Stimulated activated CD4-positive, alpha-beta T cell treated with anti-CD3 and anti-CD28 coated beads, Interleukin-4, amount 100 ng/mL, for 48 hours (primary cell): Measurements from ENCODE around the gene LRFN4.
"Not testable (repeated sequence)": the region's sequence is repeated elsewhere in the genome, so short reads cannot be mapped to it uniquely, and the experiment has no call there.

Experiments
- DNase-seq, 2 donors: peaks; one replicate each; pipeline ENCODE4 v3.0.0-alpha.2; 2020; ENCODE audit warnings: low read depth in 2 of 2

LRFN4 gene

DNA sequence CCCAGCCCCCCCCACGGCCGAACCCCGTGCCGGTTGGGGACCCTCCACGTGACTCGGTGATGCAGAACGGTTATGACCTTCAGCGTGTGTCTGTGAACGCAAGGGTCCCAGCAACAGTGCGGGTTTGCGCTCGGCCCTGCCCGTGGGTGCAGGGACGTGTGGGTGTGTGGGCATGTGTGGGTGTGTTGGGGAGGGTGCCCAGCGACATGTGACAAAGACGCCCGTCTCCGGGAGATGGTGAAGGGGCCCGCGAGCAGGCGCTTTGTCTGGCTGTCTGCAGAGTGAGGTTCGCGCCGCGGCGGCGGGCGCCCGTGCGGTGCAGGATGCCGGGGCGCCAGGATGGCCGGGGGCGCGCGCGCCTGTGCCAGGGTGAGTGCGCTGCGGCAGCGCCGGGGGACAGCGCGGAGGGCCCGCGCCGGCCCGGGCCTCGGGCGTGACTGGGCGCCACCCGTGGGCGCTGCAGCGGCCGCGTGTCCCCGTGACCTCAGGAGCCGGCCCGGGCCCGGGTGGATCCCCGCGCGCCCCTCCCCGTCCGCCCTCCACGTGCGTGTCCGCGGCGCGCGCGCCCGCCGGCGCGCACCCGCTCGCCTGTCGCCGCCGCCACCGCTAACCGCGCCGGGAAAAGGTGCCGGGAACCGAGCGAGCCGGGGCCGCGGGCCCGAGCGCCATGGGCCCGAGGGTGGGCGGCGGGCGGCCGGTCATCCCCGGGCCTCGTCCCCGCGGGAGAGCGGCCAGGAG lies at the start of gene LRFN4:
TSS of gene LRFN4 (plus strand) at position 569 of the 738 bp plus-strand sequence. CDS start 681 bp downstream, outside the sequence.
- DNase-seq, result peak; percentile 16 to 35

DNA sequence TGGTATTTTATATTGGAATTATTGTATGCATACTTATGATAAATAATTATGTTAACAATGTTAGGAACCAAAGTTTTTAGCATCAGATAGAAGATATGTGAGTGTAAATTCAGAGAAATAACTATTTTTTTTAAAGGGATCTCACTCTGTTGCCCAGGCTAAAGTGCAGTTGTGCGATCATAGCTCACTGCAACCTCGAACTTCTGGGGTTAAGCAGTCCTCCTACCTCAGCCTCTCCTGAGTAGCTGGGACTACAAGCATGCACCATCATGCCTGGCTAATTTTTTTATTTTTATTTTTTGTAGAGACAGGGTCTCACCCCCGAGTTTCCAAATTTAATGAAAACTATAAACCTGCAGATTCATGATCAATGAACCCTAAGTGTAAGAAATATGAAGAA lies 47.3 kb upstream of the LRFN4 start:
- DNase-seq, result no peak

DNA sequence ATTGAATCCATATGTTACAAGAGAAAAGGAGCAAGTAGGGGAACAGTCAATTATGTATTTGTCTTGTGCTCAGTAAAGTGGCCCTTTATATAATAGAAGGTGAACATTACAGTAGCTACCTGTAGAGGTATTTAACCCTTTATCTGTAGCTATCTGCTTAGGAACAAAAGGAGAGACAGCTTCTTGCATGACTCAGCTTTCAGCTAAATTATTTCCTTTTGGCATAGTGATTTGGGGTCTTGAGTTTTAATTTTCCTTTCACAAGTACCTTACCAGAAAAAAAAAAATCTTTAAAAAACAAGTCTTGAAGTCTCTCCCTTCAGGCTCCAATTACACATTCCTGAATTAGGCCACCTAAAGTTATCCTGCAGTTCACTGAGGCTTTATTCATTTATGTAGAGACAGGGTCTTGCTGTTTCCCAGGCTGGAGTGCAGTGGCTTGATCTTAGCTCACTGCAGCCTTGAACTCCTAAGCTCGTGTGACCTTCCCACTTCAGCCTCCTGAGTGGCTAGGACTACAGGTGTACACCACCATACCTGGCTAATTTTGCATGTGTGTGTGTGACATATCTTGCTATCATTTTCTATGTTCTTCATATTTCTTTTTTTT lies 46.2 kb upstream of the LRFN4 start:
- no peak for DNase-seq

DNA sequence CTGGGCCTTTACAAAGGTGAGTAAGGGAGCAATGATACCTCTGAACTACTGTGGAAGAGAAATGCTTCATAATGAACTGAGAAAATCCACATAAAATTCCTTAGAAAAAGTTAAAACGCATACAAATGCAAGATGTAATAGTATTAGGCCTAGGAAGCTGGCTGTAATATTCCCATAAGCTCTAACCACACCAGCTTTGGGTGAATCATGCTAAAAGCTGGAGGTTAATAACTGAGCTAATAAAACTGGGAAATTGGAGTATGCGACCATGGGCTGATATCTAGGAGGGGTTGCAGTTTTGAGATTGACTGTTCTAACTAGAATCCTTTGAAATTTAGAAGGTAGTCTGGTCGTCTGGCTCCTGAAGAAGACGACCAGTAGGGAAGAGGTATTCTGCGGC lies 42.2 kb upstream of the LRFN4 start:
- no peak for DNase-seq

DNA sequence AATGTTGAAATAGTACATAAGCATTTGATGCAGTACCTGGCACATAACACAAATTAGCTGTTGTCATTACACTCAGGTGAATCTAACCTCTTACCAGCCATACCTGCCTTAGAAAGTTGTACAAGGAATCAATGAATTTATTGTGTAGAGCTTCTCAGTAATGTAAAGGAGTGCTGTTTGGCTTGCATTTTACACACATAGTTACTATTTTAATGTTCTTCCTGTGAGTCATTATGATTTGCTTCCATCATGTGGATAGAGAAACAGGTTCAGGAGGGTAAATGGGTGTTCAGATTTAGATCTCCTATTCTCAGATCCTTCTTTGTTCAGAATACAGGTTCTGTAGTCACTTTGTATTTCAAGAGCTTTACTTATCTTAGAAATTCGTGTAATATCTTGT lies 41.2 kb upstream of the LRFN4 start:
- no peak for DNase-seq

DNA sequence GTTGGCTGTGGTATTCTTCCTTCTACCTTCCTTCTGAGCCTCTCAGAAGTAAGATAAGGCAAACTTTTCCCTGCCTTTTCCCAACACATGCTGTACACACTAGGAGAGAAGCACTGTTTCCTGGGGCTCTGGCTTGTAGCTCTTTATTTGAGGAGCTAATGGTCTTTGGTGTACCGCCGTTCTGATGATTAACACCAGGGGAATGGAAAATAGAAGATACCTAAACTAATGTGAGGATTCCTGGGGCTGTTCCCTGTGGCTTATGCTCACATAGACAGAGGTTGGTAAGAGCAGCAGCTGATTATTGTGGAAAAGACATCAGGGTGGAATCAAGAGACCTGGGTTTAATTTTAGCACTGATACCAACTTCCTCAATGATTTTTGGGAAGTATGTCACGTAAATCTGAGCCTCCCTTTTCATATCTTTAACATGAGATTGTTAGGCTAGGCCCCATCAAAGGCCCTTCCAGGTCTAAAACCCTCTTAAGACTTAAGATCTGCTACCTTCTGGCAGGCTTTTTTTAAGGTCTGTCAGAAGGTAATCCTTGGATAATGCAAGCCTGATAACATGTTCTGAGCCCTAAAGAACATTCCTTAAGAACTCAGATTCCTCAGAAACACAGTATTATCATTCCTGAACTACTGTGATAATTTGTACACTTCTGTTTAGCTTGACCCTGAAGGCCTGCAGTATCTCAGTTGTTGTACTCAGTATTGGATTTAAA lies 38.5 kb upstream of the LRFN4 start:
- DNase-seq, result no peak

DNA sequence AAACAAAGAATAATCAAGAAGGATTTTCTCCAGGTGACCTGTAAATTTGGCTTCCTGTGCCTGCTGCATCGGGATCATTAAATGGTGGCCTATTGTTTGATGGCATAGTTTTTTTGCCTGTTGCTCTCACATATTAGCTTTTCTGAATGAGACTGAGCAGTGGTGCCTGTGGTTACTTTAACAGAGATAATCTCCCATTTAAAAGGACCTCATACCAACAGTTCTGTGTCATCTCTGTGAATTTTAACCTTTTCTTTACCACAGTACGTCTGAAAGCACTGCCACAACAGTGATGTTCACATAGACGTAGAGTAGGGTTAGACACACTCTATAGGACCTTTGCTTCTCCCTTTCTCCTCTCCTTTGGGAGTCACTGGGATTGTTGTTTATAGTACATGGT lies 36.5 kb upstream of the LRFN4 start:
- DNase-seq, result no peak

DNA sequence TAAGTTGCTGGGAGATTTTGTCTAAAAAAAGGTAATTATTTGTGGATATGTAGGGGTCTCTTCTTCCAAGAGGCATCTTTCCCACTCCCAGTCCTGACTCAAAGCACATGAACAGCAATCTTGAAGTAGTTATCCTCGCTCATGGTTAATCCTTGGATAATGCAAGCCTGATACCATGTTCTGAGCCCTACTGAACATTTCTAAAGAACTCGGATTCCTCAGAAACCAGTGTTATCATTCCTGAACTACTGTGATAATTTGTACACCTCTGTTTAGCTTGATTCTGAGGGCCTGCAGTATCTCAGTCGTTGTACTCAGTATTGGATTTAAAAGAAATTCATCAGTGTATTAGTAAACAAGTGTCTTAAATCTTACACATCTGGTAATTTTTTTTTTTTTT lies 36.0 kb upstream of the LRFN4 start:
- DNase-seq, result no peak

DNA sequence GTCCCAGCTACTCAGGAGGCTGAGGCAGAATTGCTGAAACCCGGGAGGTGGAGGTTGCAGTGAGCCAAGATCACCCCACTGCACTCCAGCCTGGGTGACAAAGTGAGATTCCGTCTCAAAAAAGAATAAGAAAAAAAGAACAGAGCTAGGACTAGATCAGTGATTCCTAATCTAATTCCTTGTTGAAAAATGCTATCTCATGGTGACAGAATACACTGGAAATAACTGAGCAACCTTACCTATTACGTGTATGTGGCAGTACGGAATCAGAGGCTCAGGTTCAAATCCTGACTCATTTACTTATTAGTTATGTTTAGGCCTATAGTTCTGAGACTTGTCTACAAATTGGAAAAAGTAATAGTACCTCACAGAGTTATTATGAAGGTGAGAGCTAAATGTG lies 33.2 kb upstream of the LRFN4 start:
- DNase-seq, result no peak

DNA sequence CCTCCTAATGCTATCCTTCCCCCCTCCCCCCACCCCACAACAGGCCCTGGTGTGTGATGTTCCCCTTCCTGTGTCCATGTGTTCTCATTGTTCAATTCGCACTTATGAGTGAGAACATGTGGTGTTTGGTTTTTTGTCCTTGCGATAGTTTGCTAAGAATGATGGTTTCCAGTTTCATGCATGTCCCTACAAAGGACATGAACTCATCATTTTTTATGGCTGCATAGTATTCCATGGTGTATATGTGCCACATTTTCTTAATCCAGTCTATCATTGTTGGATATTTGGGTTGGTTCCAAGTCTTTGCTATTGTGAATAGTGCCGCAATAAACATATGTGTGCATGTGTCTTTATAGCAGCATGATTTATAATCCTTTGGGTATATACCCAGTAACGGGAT lies 32.3 kb upstream of the LRFN4 start:
- DNase-seq, result not testable (repeated sequence)

DNA sequence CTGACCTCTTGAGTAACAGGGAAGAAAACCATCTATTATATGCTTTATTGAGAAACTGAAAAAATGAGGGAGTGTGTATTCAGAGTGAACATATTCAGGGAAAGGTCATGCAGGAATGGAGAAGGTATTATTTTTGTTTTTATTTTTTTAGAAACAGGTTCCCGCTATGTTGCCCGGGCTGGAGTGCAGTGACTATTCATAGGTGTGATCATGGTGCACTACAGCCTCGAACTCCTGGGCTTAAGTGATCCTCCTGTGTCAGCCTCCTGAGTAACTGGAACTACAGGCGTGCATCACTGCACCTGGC lies 22.4 kb upstream of the LRFN4 start:
- no peak for DNase-seq

DNA sequence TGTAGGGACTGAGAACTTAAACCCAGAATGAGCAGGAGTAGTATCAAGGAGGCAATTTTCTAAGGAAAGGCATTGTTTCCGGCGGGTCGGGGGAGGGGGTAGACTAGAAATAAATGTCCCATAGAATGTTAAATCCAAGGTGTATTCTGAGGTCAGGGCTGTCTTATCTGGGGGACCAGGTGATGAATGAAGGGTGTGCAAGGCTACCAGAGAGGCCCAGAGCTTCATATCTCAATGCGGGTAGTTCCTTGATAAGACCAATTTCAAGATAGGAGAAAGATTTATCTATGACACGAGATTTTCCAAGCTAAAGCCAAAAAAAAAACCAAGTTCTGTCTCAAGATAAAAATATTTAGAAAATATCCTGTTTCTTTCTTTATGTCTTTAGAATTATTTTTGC lies 21.9 kb upstream of the LRFN4 start:
- no peak for DNase-seq

DNA sequence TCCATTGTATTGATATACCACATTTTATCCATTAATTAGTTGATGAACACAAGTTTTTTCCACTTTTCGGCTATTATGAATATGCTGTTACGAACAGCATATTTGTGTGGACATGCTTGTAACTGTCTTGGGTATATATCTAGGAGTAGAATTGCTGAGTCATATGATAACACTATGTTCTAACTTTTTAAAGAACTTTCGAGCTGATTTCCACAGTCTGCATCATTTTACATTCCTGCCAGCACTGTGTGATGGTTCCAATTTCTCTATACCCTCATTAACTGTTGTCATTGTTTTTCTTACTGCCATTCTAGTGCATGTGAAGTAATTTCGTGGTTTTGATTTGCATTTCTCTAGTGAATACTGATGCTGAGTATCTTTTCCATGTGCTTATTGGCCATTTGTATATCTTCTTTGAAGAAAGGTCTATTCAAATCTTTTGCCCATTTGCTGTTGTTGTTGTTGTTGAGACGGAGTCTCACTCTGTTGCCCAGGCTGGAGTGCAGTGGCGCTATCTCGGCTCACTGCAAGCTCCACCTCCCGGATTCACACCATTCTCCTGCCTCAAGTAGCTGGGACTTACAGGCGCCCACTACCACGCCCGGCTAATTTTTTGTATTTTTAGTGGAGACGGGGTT lies 21.0 kb upstream of the LRFN4 start:
- DNase-seq, result no peak

DNA sequence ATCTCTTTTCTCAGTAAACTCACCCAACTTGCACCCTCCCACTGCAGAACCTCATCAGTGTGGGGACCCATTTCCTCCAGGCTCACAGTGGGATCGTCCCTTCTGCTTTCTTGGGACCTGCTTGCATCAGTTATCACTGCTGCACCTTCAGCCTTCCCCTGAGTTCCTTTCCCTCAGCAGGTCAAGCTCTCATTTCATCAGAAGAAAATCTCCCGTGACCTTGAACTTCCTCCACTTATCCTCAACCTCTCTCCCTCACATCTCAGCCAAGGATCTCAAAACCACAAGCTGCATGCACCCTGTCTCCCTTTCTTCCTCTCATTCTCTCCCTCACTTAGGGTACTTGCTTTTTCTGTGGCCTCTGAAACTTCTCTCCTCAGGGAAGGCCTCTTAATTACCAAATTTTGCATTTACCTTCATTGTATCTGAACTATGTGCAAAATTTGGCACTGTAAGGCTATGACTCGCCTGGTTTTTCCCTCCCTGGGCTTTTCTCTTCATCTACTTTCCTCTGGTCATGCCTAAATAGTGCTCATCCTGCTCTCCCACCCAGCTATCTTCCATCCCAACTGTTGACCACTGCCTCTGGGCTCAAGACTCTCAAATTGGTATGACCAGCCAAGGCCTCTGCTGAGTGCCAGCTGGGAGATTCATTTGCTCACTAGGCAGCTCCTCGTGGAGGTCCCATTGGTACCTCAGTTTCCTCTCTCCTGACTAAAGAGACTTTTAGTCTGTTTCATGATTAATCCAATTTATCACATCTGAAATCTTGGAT lies 16.4 kb upstream of the LRFN4 start:
- no peak for DNase-seq

DNA sequence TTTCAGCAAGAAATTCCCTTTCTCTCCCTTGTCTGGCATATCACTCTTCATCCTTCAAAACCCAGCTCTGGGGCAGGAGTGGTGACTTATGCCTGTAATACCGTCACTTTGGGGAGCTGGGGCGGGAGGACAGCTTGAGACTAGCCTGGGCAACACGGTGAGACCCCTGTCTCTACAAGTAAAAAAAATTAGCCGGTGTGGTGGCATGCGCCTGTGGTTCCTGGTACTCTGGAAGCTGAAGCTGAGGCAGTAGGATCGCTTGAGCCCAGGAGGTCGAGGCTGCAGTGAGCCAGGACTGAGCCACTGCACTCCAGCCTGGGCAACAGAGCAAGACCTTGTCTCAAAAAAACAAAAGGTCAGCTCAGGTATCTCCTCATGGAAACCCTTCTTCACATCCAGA lies 15.0 kb upstream of the LRFN4 start:
- no peak for DNase-seq

DNA sequence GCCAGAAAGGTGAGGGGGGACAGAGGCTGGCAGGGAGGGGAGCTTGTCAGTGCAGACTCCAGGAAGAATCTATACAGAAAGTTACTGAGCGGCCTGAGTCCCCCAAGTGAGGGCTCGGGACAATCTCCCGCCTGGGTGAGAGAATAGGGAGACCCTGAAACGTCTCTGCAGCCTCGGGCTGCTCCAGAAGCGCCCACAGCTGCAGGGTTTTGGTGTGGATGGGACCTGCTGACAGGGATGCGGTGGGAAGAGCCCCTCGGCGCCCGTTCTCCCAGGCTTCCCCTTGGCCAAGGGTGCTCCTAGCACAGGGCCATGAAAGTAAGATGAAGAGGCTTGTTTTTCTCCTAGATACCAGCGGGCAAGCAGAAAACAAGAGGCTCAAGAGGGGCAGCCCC lies 14.4 kb upstream of the LRFN4 start:
- DNase-seq, result no peak

DNA sequence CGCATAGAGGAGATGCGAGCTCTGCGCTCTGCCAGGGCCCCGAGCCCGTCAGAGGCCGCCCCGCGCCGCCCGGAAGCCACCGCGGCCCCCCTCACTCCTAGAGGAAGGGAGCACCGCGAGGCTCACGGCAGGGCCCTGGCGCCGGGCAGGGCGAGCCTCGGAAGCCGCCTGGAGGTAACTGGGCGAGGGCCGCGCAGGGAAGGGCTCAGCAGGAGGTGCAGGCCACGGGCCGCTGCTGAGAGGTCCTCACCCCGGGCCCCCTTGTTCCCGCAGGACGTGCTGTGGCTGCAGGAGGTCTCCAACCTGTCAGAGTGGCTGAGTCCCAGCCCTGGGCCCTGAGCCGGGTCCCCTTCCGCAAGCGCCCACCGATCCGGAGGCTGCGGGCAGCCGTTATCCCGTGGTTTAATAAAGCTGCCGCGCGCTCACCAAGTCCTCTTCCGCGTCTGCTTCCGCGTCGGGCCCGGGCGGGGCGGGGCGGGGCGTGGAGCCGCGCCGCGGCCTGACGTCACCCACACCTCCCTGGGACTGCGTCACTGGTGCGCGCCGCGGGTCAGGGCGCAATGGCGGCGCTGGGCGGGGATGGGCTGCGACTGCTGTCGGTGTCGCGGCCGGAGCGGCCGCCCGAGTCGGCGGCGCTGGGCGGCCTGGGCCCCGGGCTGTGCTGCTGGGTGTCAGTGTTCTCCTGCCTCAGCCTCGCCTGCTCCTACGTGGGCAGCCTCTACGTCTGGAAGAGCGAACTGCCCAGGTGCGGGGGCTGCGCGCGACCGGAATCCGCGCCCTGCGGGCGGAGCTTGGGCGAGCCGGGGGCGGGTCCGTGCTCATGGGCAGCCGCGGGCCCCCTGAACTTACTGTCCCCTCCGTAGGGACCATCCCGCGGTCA lies 13.7 kb upstream of the LRFN4 start, which contains the start of gene RCE1:
TSS of gene RCE1 (plus strand) at position 546 of the 880 bp plus-strand sequence. CDS start at position 561, 15 bp downstream.
- DNase-seq, result peak; percentile 87 to 88

DNA sequence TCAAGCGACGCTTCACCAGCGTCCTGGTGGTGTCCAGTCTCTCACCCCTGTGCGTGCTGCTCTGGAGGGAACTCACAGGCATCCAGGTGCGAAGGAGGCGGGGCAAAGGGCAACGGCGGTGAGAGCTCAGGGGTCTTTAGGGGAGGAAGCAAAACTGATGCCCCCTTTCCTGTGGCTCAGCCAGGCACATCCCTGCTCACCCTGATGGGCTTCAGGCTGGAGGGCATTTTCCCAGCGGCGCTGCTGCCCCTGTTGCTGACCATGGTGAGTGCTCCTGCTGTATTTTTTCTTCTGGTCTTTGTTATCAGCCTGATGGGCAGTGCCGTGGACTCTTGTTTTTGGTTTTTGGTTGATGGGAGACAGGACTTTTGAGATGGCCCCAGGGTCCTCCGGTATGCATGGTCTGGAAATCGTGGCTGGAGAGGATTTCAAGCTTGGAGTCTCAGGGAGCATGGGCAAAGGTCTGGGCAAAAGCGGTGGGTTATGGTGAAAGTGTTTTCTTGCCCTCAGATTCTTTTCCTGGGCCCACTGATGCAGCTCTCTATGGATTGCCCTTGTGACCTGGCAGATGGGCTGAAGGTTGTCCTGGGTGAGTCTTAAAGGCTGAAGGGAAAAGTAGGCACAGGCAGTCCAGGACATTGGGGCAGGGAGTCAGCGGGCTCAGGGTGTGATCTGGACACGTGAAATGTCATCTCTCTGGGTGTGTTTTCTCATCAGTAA lies 12.9 kb upstream of the LRFN4 start:
- DNase-seq, result no peak

DNA sequence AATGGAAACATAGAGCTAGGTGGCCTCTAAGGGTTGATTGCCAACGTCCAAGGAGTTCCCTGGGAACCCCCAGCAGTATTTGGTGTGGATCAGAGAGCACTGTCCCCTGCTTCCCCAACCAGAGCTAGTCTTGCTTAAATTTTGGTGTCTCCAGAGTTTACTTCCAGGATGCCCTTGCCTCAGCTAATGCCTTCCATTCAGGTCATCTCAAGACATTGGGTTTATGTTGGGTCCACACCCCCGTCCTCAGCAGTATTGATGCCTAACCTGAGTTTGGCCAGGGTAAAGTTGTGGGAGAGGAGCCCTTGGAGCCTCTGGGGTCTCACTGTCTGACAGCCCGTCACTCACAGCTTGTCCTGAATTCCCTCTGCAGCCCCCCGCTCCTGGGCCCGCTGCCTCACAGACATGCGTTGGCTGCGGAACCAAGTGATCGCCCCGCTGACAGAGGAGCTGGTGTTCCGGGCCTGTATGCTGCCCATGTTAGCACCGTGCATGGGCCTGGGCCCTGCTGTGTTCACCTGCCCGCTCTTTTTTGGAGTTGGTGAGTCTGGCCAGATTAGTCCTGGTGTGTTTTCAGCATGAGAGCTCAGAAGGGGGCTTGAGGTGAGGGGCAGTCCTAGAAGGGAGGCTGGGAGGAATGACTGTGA lies 12.2 kb upstream of the LRFN4 start:
- DNase-seq, result no peak
